Measurements from ENCODE around the gene TTC19.
"Not testable (repeated sequence)": the region's sequence is repeated elsewhere in the genome, so short reads cannot be mapped to it uniquely, and the experiment has no call there.

The TTC19 gene

DNA sequence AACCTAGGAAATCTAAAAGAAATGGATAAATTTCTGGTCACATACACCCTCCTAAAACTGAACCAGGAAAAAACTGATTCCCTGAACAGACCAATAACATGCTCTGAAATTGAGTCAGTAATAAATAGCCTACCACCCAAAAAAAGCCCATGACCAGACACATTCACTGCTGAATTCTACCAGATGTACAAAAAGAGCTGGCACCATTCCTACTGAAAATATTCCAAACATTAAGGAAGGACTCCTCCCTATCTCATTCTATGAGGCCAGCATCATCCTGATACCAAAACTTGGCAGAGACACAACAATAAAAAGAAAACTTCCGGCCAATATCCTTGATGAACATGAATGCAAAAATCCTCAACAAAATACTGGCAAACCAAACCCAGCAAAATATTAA, 52.9 kb downstream of the TTC19 start:
- no peak for TF ChIP-seq CTCF (conservative IDR thresholded peaks at IDR 0.05)
- no peak for TF ChIP-seq ZFX (IDR thresholded peaks at IDR 0.05)
- no peak overlapping the region for H3K27ac ChIP-seq

DNA sequence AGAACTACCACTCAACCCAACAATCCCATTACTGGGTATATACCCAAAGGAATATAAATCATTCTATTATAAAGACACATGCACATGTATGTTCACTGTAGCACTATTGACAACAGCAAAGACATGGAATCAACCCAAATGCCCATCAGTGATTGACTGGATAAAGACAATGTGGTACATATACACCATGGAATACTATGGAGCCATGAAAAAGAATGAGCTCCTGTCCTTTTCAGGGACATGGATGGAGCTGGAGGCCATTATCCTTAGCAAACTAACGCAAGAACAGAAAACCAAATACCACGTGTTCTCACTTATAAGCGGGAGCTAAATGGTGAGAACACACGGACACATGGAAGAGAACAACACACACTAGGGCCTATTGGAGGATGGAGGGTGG, 55.5 kb downstream of the TTC19 start:
- H3K27ac ChIP-seq = not testable (repeated sequence)

DNA sequence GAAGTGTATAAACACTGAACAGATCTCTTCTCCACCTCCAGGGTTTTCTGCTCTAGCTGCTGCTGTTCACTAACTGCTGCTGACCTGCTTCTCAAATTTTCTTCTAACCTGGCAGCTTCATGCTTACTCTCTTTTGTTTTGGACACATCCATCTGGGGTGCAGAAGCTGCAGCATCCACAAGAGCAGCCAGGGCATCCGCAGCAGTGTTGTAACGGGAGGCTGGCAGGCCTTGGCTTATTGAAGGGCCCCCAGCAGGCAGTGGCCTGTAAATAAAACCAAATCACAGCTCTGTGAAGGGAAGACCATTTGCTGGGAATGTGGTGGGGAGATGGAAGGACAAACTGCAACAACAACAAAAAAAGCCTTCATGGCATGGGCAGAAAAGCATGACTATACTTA, 62.0 kb downstream of the TTC19 start:
- H3K27ac ChIP-seq = no peak overlapping the region
- TF ChIP-seq CTCF (conservative IDR thresholded peaks at IDR 0.05) = no peak
- no peak for TF ChIP-seq ZFX (IDR thresholded peaks at IDR 0.05)

DNA sequence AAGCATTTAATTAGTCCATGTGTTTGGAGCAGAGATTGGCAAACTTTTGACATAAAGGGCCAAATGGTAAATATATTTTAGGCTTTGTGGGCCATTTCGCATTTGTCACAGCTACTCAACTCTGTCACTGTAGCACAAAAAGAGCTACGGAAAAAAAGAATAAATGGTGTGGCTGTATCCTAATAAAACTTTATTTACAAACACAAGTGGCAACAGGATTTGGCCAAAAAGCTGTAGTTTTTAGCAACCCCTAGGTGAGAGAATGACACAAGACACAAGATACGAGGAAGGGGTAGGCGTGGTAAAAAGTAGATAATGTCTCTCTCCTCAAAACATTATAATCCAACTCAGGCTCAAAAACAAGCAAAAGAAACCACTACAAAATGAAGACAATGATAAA, 66.5 kb downstream of the TTC19 start:
- no peak overlapping the region for H3K27ac ChIP-seq
- TF ChIP-seq ZFX (IDR thresholded peaks at IDR 0.05) = no peak
- no peak for TF ChIP-seq CTCF (conservative IDR thresholded peaks at IDR 0.05)

DNA sequence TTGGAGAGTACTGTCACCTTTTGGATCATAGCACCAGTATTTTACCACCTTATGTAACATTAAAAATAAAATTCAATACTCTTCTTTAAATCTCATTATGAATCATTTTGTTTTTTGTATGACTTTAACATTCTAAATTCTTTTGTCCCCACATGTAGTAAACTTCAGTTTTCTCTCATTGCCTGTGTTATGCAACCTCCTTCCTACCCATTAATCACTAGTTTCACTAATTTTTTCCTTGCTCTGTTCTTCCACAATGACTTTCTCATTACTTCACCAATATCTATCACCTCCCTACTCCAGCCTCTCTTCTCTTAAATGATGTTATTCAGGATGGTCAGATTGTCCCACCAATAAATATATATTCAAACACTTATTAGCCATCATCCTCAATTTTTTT, 68.7 kb downstream of the TTC19 start:
- no peak overlapping the region for H3K27ac ChIP-seq
- no peak for TF ChIP-seq ZFX (IDR thresholded peaks at IDR 0.05)
- no peak for TF ChIP-seq CTCF (conservative IDR thresholded peaks at IDR 0.05)

DNA sequence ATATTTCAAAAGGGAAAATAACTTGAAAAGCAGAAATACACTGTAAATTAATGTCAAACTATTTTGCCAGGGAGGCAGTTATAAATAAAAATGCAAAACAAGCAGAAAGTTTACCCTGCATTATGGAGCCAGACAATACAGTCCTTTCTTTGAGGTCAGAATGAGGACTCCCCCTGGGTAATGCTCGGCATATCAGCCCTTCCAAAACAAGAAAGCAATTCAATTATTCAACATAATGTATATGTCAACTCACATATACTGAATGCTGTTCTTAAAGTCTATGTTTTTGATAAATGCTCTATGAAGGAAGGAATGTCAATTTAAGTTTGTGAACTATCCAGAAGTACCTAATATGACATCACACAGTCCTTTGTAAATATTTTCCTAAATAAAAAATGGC, 72.4 kb downstream of the TTC19 start:
- H3K27ac ChIP-seq = no peak overlapping the region

GRCh38 chr17:16073845-16074244, 74.2 kb downstream of the TTC19 start:
- TF ChIP-seq ZFX (IDR thresholded peaks at IDR 0.05) (no peak), CTCF (conservative IDR thresholded peaks at IDR 0.05) (no peak)
- no peak overlapping the region for H3K27ac ChIP-seq

More for the DNA sequence above, 72.4 kb downstream of the TTC19 start:
- TF ChIP-seq ZFX (IDR thresholded peaks at IDR 0.05) (no peak), CTCF (conservative IDR thresholded peaks at IDR 0.05) (no peak)

DNA sequence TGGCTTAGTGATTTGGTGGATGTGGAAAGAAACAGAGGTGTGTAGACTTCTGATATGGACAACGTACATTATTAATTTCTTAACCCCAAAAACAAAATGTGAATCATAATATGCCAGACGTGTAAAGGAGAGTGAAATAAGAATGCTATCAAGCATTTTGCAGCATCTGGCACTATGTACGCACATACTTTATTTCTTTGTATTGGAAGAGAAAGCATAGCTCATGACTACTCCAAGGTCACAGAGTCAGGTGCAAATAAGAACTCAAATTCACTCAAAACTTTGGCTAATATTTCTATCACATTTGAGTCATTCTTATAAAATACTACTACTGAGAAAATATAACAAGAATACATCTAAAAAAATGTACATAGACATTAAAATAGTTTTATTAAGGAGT, 74.8 kb downstream of the TTC19 start:
- no peak overlapping the region for H3K27ac ChIP-seq
- TF ChIP-seq CTCF (conservative IDR thresholded peaks at IDR 0.05) (no peak), ZFX (IDR thresholded peaks at IDR 0.05) (no peak)

All from C4-2B (cell line).